Epithelial cell of esophagus (primary cell): ENCODE data around the gene NR6A1.
A peak's percentile ranks its signal among the peaks of the same experiment; 100 is the strongest.

Source experiments
- DNase-seq: peaks from one replicate; pipeline ENCODE4 v3.0.0; 2010; ENCODE audit warnings: low read depth
- H3K4me3 ChIP-seq: 2 replicates; pipeline ENCODE4 v1.5.1; 2011; ENCODE audit warnings: mild to moderate bottlenecking, low read length, control low read depth
- CTCF ChIP-seq: IDR thresholded peaks from 2 replicates; pipeline ENCODE4 v1.5.1; 2011; ENCODE audit warnings: low read depth, mild to moderate bottlenecking, low read length, control low read depth, inconsistent platforms; ENCODE audit not compliant: insufficient read depth; ENCODE audit errors: missing control alignments

The NR6A1 gene

GRCh38 chr9:124590889-124591641 is 180.0 kb downstream of the NR6A1 start:
- H3K4me3 ChIP-seq, result no peak overlapping the region
- DNase-seq, result peak; percentile 67
- no peak for TF ChIP-seq CTCF

GRCh38 chr9:124584631-124585030 is 186.5 kb downstream of the NR6A1 start:
- no peak for DNase-seq
- TF ChIP-seq CTCF, result no peak
- no peak overlapping the region for H3K4me3 ChIP-seq

GRCh38 chr9:124583134-124583533 is 188.0 kb downstream of the NR6A1 start:
- no peak overlapping the region for H3K4me3 ChIP-seq
- no peak for TF ChIP-seq CTCF
- DNase-seq, result no peak

GRCh38 chr9:124580186-124580585 is 190.9 kb downstream of the NR6A1 start:
- no peak for DNase-seq
- no peak for TF ChIP-seq CTCF
- H3K4me3 ChIP-seq, result no peak overlapping the region

- no peak overlapping the region for H3K4me3 ChIP-seq
Observed at GRCh38 chr9:124576751-124577150, 194.4 kb downstream of the NR6A1 start.

GRCh38 chr9:124574534-124575375 is 196.4 kb downstream of the NR6A1 start:
- TF ChIP-seq CTCF, result no peak
- DNase-seq, result peak; percentile 88

More at GRCh38 chr9:124576751-124577150, 194.4 kb downstream of the NR6A1 start:
- no peak for DNase-seq
- no peak for TF ChIP-seq CTCF

More at GRCh38 chr9:124574534-124575375, 196.4 kb downstream of the NR6A1 start:
- H3K4me3 ChIP-seq, result no peak overlapping the region
